COLO668 (cell line): ENCODE measurements around the gene ARFGAP2.

Experiments used
- DNase-seq: peaks from one replicate; lab custom pipeline; 2025; ENCODE audit not compliant: unreplicated experiment; lab: John Stamatoyannopoulos, UW

ARFGAP2 gene

DNA sequence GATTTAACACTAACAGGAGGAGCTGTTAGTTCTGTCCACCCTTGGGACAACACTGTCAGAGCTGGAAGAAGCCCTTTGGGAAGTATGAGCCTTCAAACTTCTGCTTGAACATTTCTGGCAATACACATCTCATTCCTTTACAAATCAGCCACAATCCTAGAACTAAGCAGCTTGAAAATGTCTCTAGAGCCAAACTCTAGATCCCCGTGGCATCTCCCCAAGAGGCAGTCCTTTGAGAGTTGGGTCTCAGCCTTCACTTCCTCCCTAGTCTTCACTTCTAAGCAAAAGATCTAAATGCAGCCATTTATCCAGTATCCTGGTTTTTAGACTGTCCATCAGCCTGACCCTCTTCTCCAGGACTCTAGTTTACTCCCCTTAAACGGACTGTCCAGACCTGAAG, 26.9 kb downstream of the ARFGAP2 start:
- no peak for DNase-seq

DNA sequence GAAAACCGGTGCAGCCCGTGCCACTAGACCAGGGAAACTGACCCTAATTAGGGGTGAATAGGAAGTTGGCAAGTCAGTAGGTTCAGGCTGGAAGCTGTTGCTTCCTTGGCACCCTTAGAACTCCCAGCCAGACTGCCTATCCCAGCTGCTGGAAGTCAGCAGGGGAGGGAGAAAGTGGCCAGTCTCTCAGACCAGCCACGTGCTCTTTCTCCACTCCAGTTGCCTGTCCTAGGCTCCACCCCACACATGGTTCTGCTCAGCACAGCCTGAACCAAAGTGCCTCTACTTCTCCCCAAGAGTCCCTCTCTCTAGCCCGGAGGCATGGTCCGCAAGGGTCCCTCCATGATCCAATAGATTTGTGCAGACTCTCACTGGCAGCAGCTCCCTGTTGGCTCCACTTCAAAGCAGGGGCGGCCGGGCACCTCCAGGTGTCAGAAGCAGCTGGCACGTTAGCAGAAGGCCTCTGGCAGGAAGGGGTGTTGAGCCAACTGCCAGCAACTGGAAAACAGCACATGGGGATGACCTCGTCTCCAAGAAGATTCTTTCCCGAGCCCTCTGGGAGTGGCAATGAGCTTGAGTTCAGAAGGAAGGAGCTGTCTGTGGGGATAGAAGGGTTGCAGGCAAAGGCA, 27.7 kb downstream of the ARFGAP2 start:
- peak; percentile 71 for DNase-seq

DNA sequence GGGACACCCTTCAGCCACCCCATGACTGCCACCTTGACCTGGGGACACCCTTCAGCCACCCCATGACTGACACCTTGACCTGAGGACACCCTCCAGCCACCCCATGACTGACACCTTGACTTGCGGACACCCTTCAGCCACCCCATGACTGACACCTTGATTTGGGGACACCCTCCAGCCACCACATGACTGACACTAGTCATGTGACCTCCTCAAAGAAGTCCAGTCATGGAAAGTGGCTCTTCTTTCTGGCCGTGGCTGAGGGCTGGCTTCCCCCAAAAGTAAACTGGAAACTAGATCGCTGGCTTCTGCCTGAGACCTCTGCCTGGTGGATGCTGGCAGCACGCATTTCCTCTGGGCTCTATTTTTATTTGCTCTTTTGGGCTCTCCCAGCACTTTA, 28.4 kb downstream of the ARFGAP2 start:
- DNase-seq = no peak

DNA sequence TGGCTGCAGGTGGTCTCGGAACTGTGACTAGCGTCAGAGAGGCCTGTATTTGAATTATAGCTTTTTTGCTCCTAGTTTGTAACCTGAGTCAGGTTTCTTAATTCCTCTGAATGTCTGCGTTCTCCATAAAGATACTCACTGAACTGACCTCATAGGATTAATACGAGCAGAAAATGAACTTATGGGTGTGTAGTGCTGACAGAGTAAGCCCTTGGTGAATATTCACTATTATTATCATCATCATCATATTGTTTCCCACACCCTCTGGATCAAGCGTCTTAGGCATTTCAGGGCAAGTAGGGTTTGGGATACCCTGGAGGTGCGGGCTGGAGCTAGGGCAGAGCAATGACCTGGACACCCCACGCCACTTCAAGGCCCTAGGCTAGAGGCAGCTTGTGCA, 29.0 kb downstream of the ARFGAP2 start:
- DNase-seq = no peak

DNA sequence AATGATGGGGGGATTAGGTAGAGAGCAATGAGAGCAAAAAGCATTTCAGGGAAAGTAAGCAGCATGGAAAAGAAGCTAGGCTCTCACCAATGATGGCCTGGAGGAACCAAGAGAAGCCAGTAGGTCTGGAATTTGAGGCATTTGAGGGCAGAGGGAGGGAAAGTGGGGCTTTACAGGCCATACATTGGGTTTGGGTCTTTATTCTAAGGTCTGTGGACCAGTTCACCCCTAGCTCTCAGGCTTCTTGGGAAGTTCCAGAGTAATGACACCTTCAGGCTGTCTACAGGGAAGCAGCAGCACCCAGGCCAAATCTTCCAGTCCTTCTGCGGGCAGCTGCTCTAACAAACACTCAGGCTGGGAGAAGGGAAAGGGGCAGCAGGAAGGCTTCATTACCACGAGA, 29.4 kb downstream of the ARFGAP2 start:
- no peak for DNase-seq

DNA sequence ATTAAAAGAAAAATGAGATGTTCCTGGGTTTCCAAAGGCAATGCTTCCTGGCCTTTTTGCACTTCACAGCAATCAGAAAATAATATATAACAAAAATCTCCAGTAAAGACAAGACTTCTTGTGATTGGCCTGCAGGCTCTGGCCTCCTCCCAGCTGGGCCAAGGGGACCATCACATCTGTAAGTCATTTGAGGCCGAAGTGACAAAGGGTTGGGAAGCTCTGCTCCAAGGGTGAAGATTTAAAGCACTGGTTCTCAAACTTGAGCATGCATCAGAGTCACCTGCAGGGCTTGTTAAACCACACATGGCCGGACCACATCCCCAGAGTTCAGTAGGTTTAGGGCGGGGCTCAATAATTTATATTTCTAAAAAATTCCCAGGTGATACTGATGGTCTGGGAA, 32.1 kb downstream of the ARFGAP2 start:
- no peak for DNase-seq

DNA sequence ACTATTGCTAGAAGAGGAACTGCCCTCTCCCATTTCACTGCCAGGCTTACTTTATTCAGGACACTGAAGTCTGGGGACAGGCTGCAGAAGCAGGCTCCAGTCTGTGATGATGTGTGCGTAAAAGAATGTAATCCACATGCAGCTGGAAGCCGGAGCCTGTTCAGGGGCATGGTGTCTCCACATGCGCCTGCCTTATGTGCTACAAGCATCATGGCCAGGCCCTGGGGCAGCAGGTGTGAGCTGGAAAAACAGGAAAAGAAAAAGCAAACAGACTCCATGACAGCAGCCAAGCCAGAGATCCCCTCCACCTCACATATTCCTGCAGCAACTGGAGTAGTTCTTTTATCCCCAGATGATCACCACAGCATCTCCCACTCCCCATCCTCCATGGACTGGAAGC, 33.4 kb downstream of the ARFGAP2 start:
- DNase-seq = peak; percentile 77

DNA sequence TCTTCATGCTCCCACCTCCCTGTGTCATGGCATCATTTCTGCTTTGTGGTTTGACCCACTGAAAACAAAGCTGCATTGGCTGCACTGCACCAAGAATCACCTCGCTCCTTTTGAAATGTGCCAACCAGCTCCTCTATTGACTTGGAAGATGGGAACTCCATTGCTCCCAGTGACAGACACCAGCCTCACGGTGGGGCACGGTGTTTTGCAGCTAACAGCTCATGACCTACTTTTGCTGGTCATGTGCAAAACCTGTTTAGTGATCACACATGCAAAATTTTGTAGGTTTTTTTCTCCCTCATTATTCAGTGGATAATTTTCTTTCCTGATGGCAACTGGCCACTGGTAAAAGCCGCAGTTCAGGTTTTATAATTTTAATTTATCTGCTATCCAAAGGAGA, 36.8 kb downstream of the ARFGAP2 start:
- DNase-seq = no peak

DNA sequence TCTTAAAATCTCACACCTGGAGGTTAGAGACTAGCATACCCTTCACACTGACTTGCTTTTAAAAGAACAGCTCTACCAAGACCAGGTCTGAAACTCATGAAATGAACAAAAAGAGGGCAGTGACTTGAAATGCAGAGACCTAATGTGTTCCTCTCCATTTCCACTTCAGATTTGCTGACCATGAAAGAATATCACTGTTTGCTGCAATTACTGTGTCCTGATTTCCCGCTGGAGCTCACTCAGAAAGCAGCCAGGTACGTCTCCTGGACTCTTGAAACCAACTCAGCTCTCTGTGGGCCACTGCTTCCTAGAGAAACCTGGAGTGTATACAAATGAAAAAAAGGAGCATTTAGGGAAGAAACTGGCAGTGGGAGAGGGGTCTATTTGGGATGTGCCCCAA, 39.2 kb downstream of the ARFGAP2 start:
- no peak for DNase-seq

DNA sequence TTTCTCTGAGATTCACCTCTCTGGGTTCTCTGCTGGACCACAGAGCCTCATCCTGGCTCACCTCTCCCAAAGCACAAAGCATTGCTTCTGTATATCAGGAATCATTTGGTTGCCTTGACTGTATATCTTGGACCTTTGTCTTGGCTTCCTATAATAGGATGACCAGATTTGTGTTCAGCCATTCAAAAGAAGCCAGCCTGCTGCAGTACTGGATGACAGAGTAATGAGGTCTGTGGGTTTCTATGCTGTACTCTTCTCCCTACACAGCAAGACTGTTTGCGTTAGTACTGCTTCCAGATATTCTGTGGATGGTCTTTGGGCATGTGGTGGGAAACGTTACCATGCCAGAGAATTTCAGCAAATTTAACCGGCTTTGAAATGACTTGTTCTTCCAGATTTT, 39.8 kb downstream of the ARFGAP2 start:
- no peak for DNase-seq

DNA sequence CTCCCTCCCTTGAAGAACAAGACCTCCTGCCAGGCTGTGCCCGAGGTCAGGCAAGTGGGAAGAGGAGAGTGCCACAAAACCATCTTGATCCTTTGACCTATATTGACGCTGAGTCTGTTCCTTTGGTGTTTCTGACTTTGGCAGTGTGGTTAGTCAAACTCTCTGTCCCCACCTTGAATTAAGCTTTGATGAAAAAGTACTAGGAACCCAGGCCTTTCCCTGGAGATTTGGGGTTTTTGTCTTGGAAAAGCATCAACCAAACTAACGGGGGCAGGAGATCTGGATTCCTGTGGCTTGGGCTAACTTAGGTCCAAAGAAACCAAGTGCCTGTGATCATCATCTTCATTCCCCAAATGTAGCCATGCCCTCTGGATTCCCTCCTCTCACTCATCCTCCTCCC, 40.4 kb downstream of the ARFGAP2 start:
- no peak for DNase-seq

DNA sequence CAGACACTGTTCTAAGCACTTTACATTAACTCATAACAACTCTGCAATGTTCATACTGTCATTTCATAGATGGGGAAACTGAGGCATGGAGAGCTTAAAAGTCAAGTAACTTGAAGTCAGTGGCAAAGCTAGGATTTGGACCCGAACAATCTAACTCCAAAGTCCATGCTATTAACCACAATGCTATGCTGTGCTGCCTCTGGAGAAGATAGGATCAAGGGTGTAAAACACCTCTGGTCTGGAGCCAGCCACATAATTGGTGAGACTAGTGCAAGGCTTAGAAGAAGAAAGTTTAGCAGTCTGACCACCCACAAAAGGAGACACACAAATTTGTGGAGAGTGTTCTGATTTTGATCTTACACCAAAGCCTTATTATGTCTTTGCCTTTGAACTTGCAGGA, 43.7 kb downstream of the ARFGAP2 start:
- no peak for DNase-seq

DNA sequence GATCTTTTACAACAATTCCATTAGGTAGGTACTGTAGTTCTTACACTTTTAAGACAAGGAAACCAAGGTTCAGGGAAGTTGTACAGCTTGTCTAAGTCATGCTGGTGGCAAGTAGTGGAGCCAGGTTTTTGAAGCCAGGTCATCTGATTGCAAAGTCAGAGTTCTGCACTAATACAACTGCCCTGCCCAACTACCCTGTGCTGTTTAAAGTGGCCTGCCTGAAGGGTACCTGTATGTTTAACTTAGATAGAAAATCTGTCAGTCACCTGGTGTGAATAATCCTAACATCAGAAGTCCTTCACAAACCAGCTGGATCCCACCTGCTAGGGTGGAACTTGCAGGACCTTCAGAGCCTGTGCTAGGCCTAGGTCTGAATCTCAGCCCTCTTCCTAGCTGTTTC, 44.2 kb downstream of the ARFGAP2 start:
- DNase-seq = no peak

DNA sequence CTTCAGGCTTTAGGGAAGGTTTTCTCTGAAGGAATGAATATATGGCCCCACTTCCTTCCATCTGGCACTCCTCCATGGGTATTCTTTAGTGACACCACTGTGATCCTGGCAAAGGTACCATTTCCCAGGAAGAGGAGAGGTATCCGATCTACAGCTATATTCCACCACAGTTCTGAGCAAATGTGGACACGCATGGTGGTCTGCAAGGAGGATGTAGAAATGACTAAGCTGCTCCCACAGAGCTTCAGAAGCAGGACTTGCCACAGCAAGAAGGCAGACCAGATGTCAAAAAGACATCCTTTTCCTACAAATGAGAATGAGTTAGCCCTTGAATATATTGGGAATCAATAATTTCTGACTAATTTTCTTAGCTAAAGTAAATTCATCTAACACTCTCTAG, 45.5 kb downstream of the ARFGAP2 start:
- DNase-seq = no peak

DNA sequence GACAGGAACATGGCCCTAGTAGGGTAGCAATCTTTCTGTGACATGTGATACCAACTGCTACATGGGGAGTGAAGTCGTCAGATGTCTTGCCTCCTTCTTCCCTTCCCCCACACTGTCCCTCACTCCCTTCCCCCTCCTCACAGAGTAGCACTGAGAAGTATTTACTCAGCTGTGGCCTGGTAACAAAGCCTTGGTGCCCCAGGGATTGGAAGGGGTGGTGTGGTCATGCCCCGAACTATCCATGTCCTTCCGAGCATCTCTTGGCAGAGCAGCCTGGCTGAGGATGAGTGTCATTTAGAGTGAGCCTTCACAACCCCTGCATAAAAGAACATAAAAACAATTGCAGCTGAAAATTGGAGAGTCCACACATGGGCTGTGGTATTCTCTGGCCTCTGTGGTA, 46.1 kb downstream of the ARFGAP2 start:
- peak; percentile 83 for DNase-seq

DNA sequence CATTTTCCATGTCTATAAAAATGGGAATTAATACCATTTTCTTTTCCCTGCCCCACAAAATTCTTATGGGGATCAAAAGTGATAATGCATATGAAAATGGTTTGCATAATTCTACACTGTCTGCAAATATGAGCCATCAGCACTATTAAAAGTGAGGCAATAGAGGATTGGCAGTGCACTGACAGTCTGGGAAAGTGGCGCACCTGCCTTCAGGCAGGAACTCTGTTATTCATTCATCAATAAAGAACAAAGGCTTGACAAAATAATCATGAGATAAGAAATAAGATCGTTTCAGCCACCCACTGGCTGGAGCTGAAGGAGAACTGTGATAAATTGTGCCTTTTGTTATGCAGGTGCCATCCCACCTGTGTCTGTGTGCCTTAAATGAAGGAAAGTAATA, 49.5 kb downstream of the ARFGAP2 start:
- DNase-seq = peak; percentile 67

DNA sequence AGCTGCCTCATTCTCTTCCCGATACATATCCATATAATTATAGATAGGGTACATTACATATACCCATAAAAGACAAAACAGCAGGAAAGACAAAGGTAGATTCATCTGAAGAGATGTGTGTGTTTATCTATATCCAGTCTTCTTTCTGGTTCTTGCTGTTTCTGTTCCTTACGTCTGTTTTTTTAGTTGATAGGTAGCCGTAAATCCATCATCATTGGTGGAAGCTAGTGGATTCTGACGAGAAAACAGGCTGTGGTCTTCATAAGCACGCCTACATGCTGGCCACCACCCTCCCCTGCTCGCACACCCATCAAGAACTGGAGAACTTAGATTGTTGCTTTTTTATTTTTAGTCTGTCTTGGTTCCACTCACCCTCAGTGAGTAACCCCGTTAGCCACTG, 51.6 kb downstream of the ARFGAP2 start:
- DNase-seq = no peak

DNA sequence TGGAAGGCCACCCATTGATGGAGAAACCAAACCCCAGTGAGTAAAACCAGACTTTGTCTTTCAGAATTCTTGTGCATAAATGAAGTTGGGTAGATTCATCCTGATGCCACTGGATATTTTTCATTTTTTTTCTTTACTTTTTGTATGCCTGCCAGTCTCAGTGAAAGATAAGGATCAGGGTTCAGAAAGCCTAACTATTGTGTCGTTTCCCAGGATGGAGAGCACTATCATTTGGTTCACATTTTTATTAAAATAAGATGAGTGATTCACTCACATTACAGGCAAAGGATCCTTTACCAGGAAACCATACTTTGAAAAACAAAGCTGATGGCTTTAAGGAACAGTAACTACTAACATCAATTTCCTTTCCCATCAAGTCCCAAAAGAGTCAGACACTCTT, 52.0 kb downstream of the ARFGAP2 start:
- no peak for DNase-seq

DNA sequence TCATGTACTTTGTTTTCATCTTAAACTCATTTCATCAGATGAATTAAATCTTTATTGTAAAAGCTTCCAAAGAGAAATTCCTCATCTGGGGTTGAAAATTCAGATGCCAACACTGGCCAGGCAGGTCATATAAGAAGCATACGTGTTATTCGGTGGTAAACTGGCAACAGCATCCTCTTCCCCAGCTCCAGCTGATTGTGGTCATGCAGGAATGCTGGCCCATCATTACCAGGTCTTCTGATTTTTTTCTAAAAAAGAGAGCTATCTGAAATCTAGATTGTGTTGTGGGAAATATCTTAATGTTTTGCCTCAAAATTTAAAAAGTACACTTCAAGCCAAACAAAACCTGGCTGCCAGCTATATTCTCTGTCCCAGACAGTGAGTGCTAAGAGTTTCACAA, 53.6 kb downstream of the ARFGAP2 start:
- DNase-seq = no peak

DNA sequence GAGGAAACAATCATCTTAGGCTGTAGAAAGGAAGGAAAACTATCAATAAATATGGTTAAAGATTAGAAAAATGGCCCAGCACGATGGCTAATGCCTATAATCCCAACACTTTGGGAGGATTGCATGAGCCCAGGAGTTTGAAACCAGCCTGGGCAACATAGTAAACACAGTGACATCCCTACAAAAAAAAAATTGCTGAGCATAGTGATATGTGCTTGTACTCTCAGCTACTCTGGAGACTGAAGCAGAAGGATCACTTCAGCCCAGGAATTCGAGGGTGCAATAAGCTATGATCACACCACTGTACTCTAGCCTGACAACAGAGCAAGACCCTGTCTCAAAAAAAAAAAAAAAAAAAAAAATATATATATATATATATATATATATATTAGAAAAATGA, 54.9 kb downstream of the ARFGAP2 start:
- no peak for DNase-seq

DNA sequence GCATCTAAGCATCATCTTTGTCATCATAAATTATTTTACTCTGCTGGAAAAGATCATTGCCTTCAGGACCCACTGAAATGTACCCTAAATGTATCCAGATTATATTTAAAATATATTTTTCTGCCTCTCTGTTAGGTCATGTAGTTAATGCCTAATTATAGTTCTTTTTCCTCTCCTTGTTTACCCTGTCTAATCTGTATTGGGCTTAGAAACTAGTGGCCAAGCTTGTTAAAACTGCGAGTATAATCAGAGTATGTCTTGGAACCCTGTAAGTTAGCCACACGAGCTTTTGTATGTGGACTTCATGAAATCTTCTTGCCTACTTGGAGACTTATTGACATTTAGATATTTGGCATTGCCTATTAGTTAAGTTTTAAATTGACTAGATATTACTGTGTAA, 55.6 kb downstream of the ARFGAP2 start:
- no peak for DNase-seq

DNA sequence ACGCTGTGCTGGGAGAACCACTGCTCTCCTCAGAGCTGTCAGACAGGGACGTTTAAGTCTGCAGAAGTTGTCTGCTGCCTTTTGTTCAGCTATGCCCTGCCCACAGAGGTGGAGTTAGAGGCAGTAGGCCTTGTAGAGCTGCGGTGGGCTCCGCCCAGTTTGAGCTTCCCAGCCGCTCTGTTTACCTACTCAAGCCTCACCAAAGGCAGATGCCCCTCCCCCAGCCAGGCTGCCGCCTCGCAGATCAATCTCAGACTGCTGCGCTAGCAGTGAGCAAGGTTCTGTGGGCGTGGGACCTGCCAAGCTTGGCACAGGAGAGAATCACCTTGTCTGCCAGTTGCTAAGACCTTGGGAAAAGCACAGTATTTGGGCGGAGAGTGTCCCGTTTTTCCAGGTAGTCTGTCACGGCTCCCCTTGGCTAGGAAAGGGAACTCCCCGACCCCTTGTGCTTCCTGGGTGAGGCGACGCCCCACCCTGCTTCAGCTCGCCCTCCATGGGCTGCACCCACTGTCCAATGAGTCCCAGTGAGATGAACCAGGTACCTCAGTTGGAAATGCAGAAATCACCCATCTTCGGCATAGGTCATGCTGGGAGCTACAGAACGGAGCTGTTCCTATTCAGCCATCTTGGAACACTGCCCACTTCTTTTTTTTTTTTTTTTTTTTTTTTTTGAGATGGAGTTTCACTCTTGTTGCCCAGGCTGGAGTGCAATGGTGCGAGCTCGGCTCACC, 57.6 kb downstream of the ARFGAP2 start:
- peak; percentile 92 for DNase-seq
